ENCODE measurements around the gene ANKRD11. TPM values are rescaled to one million over a fixed set of nuclear protein-coding genes. Genes with fewer than 3 reads are reported as not detected.
"Not testable (repeated sequence)": the region's sequence is repeated elsewhere in the genome, so short reads cannot be mapped to it uniquely, and the experiment has no call there.

Gene ANKRD11
- total and polyA plus RNA-seq, 3 experiments from 2014 or later = 39.8 to 150 (median 130) TPM

DNA sequence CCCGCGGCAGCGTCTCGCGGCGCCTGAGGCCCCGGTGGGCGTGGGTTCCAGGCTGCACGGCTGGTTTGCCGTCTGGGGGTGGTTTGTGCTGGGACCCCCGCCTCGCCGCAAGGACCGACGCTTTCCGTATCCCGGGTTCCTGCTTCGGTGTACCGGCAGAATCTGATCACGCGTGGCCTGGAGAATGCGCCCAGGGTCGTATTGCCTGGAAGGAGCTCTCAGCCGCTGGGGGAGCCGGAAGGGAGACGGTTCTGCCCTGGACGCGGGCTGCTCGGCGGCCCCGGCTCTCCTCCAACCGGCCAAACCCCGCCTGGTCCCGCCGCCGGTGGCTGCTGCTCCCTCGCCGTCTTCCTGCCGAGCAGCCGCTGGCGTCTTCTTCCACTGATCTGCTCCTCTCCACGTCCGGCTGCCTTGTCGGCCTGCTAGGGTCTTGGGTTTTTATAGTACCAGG lies 233.1 kb downstream of the ANKRD11 start:
- POLR2A ChIA-PET = no interaction called here
- Histone ChIP-seq H3K27ac (ENCODE audit: low read depth, low read length) (no peak overlapping the region), H3K9me3 (ENCODE audit: low read length) (no peaks in the 10 kb centered on the region), H3K4me3 (ENCODE audit: low read length) (peak overlapping the region; percentile 22), H3K36me3 (ENCODE audit: insufficient read depth, low read length) (no peaks in the 10 kb centered on the region), H3K27me3 (ENCODE audit: insufficient read depth, low read length, poor library complexity, severe bottlenecking) (peaks cover 4% of the 10 kb centered on the region), H3K4me1 (ENCODE audit: insufficient read depth, low read length) (peaks cover 7% of the 10 kb centered on the region)
- Mint-ChIP-seq H3K9me3 (no peaks in the 10 kb centered on the region), H3K36me3 (no peaks in the 10 kb centered on the region), H3K4me1 (peaks cover 12 to 21% (median 16%) of the 10 kb centered on the region in 3 donors), H3K27ac (peak overlapping the region in 1 of 8 donors; percentile 75), H3K4me3 (peak overlapping the region in 6 of 7 donors; percentile 55 to 89 (median 71)), H3K27me3 (peaks cover 24 to 29% of the 10 kb centered on the region in 2 donors)
- CTCF ChIA-PET = no interaction called here
- no peak for DNase-seq

DNA sequence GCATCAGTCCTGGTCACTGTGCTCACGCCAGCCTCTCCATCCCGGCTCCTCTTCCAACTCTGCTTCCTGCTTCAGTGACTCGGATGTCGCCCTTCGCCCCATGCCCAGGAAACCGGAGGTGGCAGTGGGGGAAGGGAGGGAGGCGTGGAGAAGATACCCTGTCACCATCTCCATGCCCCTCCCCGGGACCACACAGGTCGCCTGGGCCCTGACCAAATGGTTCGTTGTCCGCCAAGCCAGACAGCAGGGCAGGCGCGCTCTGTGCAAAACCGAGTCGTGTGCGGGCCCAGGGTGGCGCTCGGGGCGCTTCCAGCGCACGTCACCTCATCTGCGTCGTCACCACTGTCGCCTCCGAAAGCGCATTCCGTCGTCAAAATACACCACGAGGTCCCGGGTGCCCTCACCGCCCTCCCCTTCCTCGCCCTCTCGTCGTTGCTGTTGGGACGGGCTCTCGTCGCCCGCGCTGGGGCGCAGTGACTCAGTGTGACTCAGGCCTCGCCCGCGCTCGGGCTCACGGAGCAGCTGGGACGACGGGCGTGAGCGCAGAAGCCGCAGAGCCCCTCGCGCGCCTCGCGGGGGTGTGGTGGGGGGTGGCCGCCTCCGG lies 233.6 kb downstream of the ANKRD11 start:
- peaks cover 4% of the 10 kb centered on the region for H3K27me3 ChIP-seq (ENCODE audit: insufficient read depth, low read length, poor library complexity, severe bottlenecking)
- peak; percentile 63 to 81 (median 66) for DNase-seq
- H3K4me3 Mint-ChIP-seq = peak overlapping the region in 6 of 7 donors; percentile 15 to 85 (median 50)
- peaks cover 7% of the 10 kb centered on the region for H3K4me1 ChIP-seq (ENCODE audit: insufficient read depth, low read length)
- peaks cover 12 to 20% (median 18%) of the 10 kb centered on the region in 3 donors for H3K4me1 Mint-ChIP-seq
- H3K36me3 Mint-ChIP-seq = no peaks in the 10 kb centered on the region
- CTCF ChIA-PET = no interaction called here
- no peaks in the 10 kb centered on the region for H3K36me3 ChIP-seq (ENCODE audit: insufficient read depth, low read length)
- no peak overlapping the region for H3K27ac ChIP-seq (ENCODE audit: low read depth, low read length)
- no peak overlapping the region for H3K4me3 ChIP-seq (ENCODE audit: low read length)
- POLR2A ChIA-PET = no interaction called here
- H3K27me3 Mint-ChIP-seq = peaks cover 24 to 29% of the 10 kb centered on the region in 2 donors
- H3K9me3 Mint-ChIP-seq = no peaks in the 10 kb centered on the region
- H3K9me3 ChIP-seq (ENCODE audit: low read length) = no peaks in the 10 kb centered on the region
- peak overlapping the region in 4 of 8 donors; percentile 38 to 78 (median 46) for H3K27ac Mint-ChIP-seq

DNA sequence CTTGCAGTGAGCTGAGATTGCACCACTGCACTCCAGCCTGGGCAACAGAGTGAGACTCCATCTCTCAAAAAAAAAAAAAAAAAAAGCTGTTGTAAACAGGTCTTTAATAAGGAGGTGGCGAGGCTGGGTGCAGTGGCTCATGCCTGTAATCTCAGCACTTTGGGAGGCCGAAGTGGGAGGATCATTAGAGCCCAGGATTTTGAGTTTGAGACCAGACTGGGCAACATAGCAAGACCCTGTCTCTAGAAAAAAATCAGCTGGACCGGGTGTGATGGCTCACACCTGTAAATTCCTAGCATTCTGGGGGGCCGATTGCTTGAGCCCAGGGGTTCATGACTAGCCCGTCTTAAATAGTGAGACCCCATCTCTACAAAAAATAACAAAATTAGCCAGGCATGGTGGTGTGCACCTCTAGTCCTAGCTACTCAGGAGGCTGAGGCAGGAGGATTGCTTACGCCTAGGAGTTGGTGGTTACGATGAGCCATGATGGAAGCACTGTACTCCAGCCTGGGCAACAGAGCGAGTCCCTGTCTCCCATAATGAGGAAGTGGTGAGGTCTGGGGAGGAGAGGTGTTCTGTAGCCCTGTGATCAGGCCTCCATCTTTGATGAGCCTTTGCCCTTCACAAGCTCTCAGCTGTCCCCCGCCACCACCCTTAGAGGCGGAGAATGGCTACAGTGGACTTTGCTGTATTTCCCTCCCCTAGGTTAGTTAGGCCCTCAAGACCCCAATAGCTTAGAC lies 236.6 kb downstream of the ANKRD11 start:
- H3K27me3 ChIP-seq (ENCODE audit: insufficient read depth, low read length, poor library complexity, severe bottlenecking) = peaks cover 4% of the 10 kb centered on the region
- no peak overlapping the region for H3K27ac ChIP-seq (ENCODE audit: low read depth, low read length)
- H3K4me3 ChIP-seq (ENCODE audit: low read length) = no peak overlapping the region
- H3K27me3 Mint-ChIP-seq = peaks cover 22 to 24% of the 10 kb centered on the region in 2 donors
- no peaks in the 10 kb centered on the region for H3K9me3 ChIP-seq (ENCODE audit: low read length)
- peaks cover 7% of the 10 kb centered on the region for H3K4me1 ChIP-seq (ENCODE audit: insufficient read depth, low read length)
- ChIA-PET POLR2A (interaction anchor here (0.7 kb wide), 1 partner anchor 387 kb away, joined by 7 read pairs; no protein-coding TSS in a partner anchor), CTCF (no interaction called here)
- peaks cover 0 to 9% (median 9%) of the 10 kb centered on the region in 5 donors for H3K9me3 Mint-ChIP-seq
- H3K4me1 Mint-ChIP-seq = peaks cover 14 to 21% (median 16%) of the 10 kb centered on the region in 3 donors
- peaks cover 0 to 7% (median 2%) of the 10 kb centered on the region in 3 donors for H3K36me3 Mint-ChIP-seq
- peak overlapping the region in 1 of 7 donors; percentile 50 for H3K4me3 Mint-ChIP-seq
- no peaks in the 10 kb centered on the region for H3K36me3 ChIP-seq (ENCODE audit: insufficient read depth, low read length)
- peak overlapping the region in 1 of 8 donors; percentile 33 for H3K27ac Mint-ChIP-seq
- no peak for DNase-seq

DNA sequence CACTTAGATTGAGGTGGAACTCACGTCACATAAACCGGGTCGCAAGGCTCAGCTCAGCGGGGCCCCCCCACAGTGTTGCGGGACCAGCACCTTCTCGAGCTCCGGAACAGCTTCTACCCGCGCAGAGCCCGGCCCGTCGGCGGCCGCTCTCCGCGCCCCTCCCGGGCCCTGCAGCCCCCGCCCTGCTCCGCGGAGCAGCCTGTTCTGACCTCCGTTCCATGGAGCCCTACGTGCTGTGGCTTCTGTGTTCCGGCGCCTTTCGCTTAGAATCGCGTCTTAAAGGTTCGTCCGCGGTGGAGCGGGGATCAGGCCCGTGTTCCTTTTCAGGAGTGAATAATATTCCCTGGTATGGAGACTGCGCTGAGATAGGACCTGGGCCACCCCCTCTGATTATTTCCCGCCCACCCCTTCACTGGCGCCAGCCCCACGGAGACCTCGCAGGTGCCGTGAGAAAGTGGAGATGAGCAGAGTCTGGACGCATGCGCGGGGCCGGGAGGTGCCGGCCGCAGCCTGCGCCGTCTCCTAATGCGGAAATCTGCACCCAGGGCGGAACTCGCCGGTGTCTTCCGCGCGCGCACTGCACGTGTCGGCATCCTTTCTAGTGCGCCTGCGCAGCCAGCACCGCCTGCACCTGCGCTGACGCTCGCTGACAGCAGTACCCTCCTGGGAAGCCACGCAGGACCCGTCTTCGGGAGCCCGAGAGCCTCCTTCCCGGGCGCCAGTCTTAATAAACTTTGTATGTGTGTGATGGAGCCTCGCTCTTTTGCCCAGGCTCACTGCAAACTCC lies 242.0 kb downstream of the ANKRD11 start:
- H3K4me3 ChIP-seq (ENCODE audit: low read length) = peak overlapping the region; percentile 49
- H3K9me3 ChIP-seq (ENCODE audit: low read length) = no peaks in the 10 kb centered on the region
- Mint-ChIP-seq H3K36me3 (peaks cover 0 to 7% (median 2%) of the 10 kb centered on the region in 3 donors), H3K27ac (peak overlapping the region in 6 of 8 donors; percentile 36 to 78 (median 64)), H3K9me3 (peaks cover 0 to 9% (median 9%) of the 10 kb centered on the region in 5 donors), H3K4me1 (peaks cover 4 to 13% (median 12%) of the 10 kb centered on the region in 3 donors), H3K4me3 (peak overlapping the region; percentile 77 to 84 (median 82)), H3K27me3 (no peaks in the 10 kb centered on the region)
- no peaks in the 10 kb centered on the region for H3K36me3 ChIP-seq (ENCODE audit: insufficient read depth, low read length)
- H3K4me1 ChIP-seq (ENCODE audit: insufficient read depth, low read length) = peaks cover 6% of the 10 kb centered on the region
- no peaks in the 10 kb centered on the region for H3K27me3 ChIP-seq (ENCODE audit: insufficient read depth, low read length, poor library complexity, severe bottlenecking)
- ChIA-PET CTCF (no interaction called here), POLR2A (interaction anchor here (0.9 to 1.6 kb wide), 2 partner anchors 68 to 259 kb away, joined by 3 to 9 read pairs; partner anchors contain the start of gene SPG7)
- no peak overlapping the region for H3K27ac ChIP-seq (ENCODE audit: low read depth, low read length)
- no peak for DNase-seq

DNA sequence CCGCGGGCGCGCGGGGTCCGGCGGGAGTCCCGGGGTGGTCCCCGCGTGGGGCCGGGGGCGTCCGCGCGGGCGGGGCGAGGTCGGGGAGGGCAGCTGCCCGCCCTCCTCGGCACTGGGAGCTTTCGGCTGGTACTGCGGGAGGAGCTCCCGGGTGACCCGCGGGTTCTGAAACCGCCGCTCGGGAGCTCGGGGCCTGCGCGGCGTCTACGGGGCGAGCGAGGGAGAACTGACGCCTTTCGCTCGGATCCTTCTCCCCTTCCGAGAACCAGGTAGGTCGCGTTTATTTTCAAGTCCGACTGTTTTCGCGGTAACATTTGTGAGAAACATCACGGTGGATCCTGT lies 242.7 kb downstream of the ANKRD11 start:
- not testable (repeated sequence) for H3K4me1 ChIP-seq (ENCODE audit: insufficient read depth, low read length); H3K27me3 Mint-ChIP-seq; H3K9me3 ChIP-seq (ENCODE audit: low read length); H3K36me3 ChIP-seq (ENCODE audit: insufficient read depth, low read length); DNase-seq; H3K27me3 ChIP-seq (ENCODE audit: insufficient read depth, low read length, poor library complexity, severe bottlenecking); H3K36me3 Mint-ChIP-seq; H3K27ac ChIP-seq (ENCODE audit: low read depth, low read length); H3K9me3 Mint-ChIP-seq
- Mint-ChIP-seq H3K4me3 (peak overlapping the region; percentile 77 to 84 (median 82)), H3K27ac (peak overlapping the region in 6 of 8 donors; percentile 36 to 78 (median 64)), H3K4me1 (peaks cover 4 to 19% (median 16%) of the 10 kb centered on the region in 3 donors)
- ChIA-PET POLR2A (interaction anchor here (0.6 to 1.6 kb wide), 5 partner anchors 19 to 260 kb away, joined by 3 to 9 read pairs (median 4); partner anchors contain the start of genes SPG7 and ZNF778), CTCF (interaction anchor here (1.1 kb wide), 1 partner anchor 42 kb away, joined by 3 read pairs; no protein-coding TSS in a partner anchor)
- peak overlapping the region; percentile 49 for H3K4me3 ChIP-seq (ENCODE audit: low read length)

DNA sequence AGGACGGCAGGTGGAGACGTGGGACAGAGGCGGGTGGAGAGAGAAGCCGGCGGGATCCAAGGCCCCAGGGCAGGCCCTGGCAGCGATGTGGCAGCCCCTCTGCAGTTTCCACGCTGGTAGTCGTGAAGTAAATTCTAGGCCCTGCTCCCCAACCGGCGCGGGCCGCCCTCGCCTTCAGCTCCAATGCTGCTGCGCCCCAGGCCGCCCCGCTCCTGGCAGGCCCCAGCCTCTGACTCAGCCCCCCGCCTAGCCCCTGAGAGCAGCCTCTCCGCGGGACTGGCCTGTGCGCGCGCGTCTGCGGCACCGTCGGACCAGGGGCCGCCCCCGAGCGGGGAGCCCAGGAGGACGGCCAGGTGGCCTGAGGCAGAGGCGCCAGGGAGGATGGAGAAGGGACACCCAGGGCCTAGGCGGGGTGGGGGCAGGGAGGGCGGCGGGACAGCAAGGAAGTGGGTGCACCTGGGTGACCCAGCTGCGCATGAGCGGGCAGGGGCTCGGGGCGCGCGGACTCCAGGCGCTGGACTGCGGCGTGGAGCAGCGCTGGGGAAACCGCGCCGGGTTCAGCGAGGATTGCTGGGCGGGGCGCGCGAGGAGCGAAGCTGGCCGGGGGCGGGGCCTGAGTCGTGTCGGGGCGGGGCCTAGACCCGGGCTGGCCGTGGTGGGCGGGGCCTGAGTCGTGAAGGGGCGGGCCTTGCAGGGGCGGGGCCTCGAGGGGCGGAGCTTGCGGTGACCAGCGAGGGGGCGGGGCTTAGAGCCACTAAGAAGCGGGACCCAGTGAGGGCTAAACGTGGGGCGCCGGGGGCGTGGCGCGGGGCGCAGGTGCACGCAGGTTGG lies 243.2 kb downstream of the ANKRD11 start:
- no peaks in the 10 kb centered on the region for H3K27me3 ChIP-seq (ENCODE audit: insufficient read depth, low read length, poor library complexity, severe bottlenecking)
- ChIA-PET CTCF (interaction anchor here (1.1 kb wide), 2 partner anchors 42 to 162 kb away, joined by 3 read pairs; no protein-coding TSS in a partner anchor), POLR2A (interaction anchor here (0.6 to 1.6 kb wide), 6 partner anchors 20 to 261 kb away, joined by 3 to 9 read pairs (median 4); partner anchors contain the start of genes ACSF3, SPG7 and ZNF778)
- H3K9me3 ChIP-seq (ENCODE audit: low read length) = no peaks in the 10 kb centered on the region
- H3K27ac Mint-ChIP-seq = peak overlapping the region in 3 of 8 donors; percentile 56 to 87 (median 72)
- H3K4me3 Mint-ChIP-seq = peak overlapping the region; percentile 61 to 84 (median 77)
- H3K9me3 Mint-ChIP-seq = peaks cover 0 to 9% (median 9%) of the 10 kb centered on the region in 5 donors
- no peaks in the 10 kb centered on the region for H3K36me3 ChIP-seq (ENCODE audit: insufficient read depth, low read length)
- DNase-seq = peak; percentile 87 to 96 (median 93)
- peaks cover 4 to 19% (median 16%) of the 10 kb centered on the region in 3 donors for H3K4me1 Mint-ChIP-seq
- H3K36me3 Mint-ChIP-seq = peaks cover 0 to 7% (median 2%) of the 10 kb centered on the region in 3 donors
- no peak overlapping the region for H3K4me3 ChIP-seq (ENCODE audit: low read length)
- peaks cover 6% of the 10 kb centered on the region for H3K4me1 ChIP-seq (ENCODE audit: insufficient read depth, low read length)
- H3K27me3 Mint-ChIP-seq = no peaks in the 10 kb centered on the region
- H3K27ac ChIP-seq (ENCODE audit: low read depth, low read length) = no peak overlapping the region
